H1 (cell line): ENCODE data around the gene ERVV-1. TPM values are rescaled to one million over a fixed set of nuclear protein-coding genes. Genes with fewer than 3 reads are reported as not detected.

Experiments used
- ASH2L ChIP-seq: fragments of 200-600, 300-600 bp; sonication (generic); IDR thresholded peaks from one replicate; pipeline ENCODE4 v1.7.1; 2017; ENCODE audit warnings: low read length
- GABPA ChIP-seq: IDR thresholded peaks from 2 replicates; pipeline ENCODE4 v1.6.1; 2011; ENCODE audit warnings: mild to moderate bottlenecking, low read length, moderate library complexity, borderline replicate concordance; ENCODE audit not compliant: insufficient read depth
- RFX5 ChIP-seq: IDR thresholded peaks from 2 replicates; pipeline ENCODE4 v1.6.1; 2011; ENCODE audit warnings: low read depth, low read length, improper control_type of control experiment, borderline replicate concordance
- RXRA ChIP-seq: IDR thresholded peaks from 2 replicates; pipeline ENCODE4 v1.6.1; 2011; ENCODE audit warnings: low read depth, mild to moderate bottlenecking, low read length, moderate library complexity; ENCODE audit not compliant: insufficient read depth
- polyA plus RNA-seq, 7 experiments: library from polyadenylated mRNA; depleted of rRNA in 3 of 7; stranded (reverse) in 5 of 7; unstranded in 2 of 7; fragments of >200 nt in 5 of 7; fragments of 200-250 nt in 2 of 7; gene quantifications; 1 replicate in 5 of 7; 2 replicates in 1 of 7; 4 replicates in 1 of 7; pipeline versions ENCODE4 v1.2.1 to v1.2.3, GENCODE V29; 2011 to 2013; ENCODE audit warnings: missing spikeins in 2 of 7, mixed read lengths in 2 of 7
- total RNA-seq: library from RNA; stranded (reverse); fragmentation: NEBNext Ultra II Directional; extraction: Animal tissue kit (Norgen Biotek cat#: 25700); gene quantifications from 2 replicates; pipeline ENCODE4 v1.2.1, GENCODE V29; 2021

Gene ERVV-1
- total and polyA plus RNA-seq, 2 of the 8 experiments (the other 6 are each of a cell fraction or from before 2014, with no cell fraction given) = not detected

DNA sequence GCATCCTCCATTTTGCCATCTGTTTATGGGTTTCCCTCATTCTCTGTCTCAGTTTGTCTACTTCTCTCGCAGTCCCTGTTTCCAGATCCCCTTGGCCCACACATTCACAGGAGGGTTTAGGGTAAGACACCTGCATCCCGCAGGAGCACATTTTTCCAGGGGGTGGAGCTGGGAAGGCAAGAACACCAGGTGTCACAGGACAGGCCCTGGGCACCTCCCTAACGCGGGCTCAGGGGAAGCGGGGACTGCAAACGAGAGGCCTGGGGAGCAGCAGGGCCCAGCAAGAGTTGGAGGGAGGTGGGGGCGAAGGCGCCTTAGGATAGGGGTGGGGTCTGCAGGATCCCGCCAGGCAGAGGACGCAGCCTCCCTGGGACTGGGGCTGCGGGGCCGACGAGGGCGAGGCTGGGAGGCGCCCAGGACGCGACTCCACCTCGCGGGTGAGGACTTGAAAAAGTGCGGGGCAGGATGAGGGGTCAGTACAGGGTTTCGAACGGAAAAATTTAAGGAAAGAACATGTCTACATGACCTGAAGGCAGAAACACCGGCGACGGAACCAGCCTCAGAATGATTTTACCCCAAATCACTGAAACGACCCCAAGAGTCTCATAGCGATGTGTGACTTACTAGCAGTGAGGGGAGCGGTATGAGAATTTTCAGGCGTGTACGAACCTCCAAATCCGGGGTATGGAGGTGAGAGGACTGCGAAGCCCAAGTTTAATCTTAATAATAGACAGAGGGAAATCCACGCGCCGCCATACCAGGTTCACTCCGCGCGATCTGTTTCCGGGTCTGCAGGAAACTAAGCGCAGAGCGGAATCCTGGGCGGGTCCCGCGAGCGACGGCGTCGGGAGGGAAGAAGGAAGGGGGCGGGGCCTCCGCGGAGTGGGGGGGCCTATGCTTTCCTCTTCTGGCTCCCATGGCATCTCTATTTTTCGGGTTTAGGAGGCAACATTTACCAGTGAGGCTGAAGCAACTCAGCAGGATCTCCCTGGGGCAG, 23.7 kb downstream of the ERVV-1 start (continued):
- TF ChIP-seq ASH2L (no peak), RFX5 (no peak), GABPA (no peak), RXRA (no peak)
